Measurements from ENCODE around the gene ESAM.

DNA sequence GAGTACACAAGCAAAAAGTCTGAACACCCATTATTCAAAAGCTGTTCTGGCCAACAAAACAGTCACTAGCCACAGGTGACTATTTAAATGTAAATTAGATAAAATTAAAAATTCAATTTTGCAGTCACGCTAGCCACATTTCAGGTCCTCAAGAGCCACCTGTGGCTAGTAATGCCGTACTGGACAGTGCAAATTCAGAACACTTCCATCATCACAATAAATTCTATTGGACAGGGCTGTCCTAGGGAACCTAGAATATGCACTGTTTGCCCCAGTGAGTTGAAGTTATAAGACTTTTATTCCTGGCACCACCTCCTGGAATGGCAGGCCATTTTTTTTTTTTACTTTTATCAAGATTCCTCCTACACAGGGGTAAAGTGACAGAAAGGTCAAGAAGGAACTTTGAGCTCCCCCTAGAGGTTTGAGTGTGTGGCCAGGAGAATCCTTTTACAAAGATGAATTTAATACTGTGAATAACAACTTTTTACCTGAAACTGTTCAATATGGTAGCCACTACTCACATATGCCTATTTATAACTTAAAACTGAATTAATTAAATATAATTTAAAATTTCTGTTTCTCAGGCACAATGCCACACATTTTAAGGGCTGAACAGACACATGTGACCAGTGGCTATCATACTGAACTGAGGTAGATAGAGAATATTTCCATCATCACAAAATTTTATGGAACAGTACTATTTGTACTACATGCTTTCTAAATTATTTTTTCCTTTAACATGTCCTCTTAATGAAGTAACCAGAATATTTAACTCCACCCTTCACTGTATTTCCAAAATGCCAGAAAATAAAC, 31.6 kb upstream of the ESAM start:
- TF ChIP-seq, protein P1, sequence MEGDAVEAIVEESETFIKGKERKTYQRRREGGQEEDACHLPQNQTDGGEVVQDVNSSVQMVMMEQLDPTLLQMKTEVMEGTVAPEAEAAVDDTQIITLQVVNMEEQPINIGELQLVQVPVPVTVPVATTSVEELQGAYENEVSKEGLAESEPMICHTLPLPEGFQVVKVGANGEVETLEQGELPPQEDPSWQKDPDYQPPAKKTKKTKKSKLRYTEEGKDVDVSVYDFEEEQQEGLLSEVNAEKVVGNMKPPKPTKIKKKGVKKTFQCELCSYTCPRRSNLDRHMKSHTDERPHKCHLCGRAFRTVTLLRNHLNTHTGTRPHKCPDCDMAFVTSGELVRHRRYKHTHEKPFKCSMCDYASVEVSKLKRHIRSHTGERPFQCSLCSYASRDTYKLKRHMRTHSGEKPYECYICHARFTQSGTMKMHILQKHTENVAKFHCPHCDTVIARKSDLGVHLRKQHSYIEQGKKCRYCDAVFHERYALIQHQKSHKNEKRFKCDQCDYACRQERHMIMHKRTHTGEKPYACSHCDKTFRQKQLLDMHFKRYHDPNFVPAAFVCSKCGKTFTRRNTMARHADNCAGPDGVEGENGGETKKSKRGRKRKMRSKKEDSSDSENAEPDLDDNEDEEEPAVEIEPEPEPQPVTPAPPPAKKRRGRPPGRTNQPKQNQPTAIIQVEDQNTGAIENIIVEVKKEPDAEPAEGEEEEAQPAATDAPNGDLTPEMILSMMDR (IDR thresholded peaks at IDR 0.05; ENCODE audit: low read depth, low read length): peak; percentile 85
- TF ChIP-seq, protein P2, sequence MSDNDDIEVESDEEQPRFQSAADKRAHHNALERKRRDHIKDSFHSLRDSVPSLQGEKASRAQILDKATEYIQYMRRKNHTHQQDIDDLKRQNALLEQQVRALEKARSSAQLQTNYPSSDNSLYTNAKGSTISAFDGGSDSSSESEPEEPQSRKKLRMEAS (IDR thresholded peaks at IDR 0.05; ENCODE audit: low read depth, low read length): no peak
- TF ChIP-seq POLR2A (IDR thresholded peaks at IDR 0.05; ENCODE audit: extremely low read depth, insufficient read length): no peak
